GM18511 (cell line): ENCODE results near the gene TJP1.
"Not testable (repeated sequence)": the region's sequence is repeated elsewhere in the genome, so short reads cannot be mapped to it uniquely, and the experiment has no call there.

Source experiments
- ATAC-seq: cut with Tn5 transposase; IDR thresholded peaks from one replicate; pipeline ENCODE4 v1.9.1; 2021; ENCODE audit warnings: mild to moderate bottlenecking, moderate library complexity; ENCODE audit not compliant: unreplicated experiment

Gene TJP1

GRCh38 chr15:29756358-29757267 is 65.7 kb downstream of the TJP1 start:
- no peak for ATAC-seq

GRCh38 chr15:29754009-29754408 is 68.3 kb downstream of the TJP1 start:
- ATAC-seq = not testable (repeated sequence)

GRCh38 chr15:29753506-29753905 is 68.8 kb downstream of the TJP1 start:
- ATAC-seq = no peak

- ATAC-seq = no peak
Measured at GRCh38 chr15:29750754-29751153, 71.5 kb downstream of the TJP1 start.

GRCh38 chr15:29749365-29750086 is 72.7 kb downstream of the TJP1 start:
- ATAC-seq = no peak

GRCh38 chr15:29747837-29748417 is 74.3 kb downstream of the TJP1 start:
- ATAC-seq = no peak

GRCh38 chr15:29743475-29743874 is 78.8 kb downstream of the TJP1 start:
- ATAC-seq = no peak

GRCh38 chr15:29740692-29741311 is 81.5 kb downstream of the TJP1 start:
- no peak for ATAC-seq

- no peak for ATAC-seq
Measured at GRCh38 chr15:29736744-29737020, 85.6 kb downstream of the TJP1 start.

- no peak for ATAC-seq
Measured at GRCh38 chr15:29736012-29736743, 86.1 kb downstream of the TJP1 start.

- no peak for ATAC-seq
Measured at GRCh38 chr15:29734917-29735572, 87.2 kb downstream of the TJP1 start.

GRCh38 chr15:29731865-29732264 is 90.4 kb downstream of the TJP1 start:
- ATAC-seq = no peak

- not testable (repeated sequence) for ATAC-seq
Measured at GRCh38 chr15:29730471-29730870, 91.8 kb downstream of the TJP1 start.

- ATAC-seq = no peak
Measured at GRCh38 chr15:29728418-29728817, 93.8 kb downstream of the TJP1 start.

GRCh38 chr15:29727871-29728270 is 94.4 kb downstream of the TJP1 start:
- no peak for ATAC-seq

- no peak for ATAC-seq
Measured at GRCh38 chr15:29726553-29726952, 95.7 kb downstream of the TJP1 start.

GRCh38 chr15:29724026-29724425 is 98.2 kb downstream of the TJP1 start:
- ATAC-seq = no peak

GRCh38 chr15:29713784-29714183 is 108.5 kb downstream of the TJP1 start:
- no peak for ATAC-seq

GRCh38 chr15:29712149-29712885 is 110.0 kb downstream of the TJP1 start:
- ATAC-seq = no peak

- ATAC-seq = no peak
Measured at GRCh38 chr15:29711531-29711930, 110.7 kb downstream of the TJP1 start.
